CD4-positive, alpha-beta T cell treated with Interleukin-6 at 100 ng/mL for 8 hours (primary cell): ENCODE measurements around the gene LCE2C.
"Not testable (repeated sequence)": the region's sequence is repeated elsewhere in the genome, so short reads cannot be mapped to it uniquely, and the experiment has no call there.

Source experiments
- DNase-seq: peaks from one replicate; pipeline ENCODE4 v3.0.0-alpha.2; 2020; ENCODE audit warnings: mixed read lengths, low spot score

LCE2C gene, protein sequence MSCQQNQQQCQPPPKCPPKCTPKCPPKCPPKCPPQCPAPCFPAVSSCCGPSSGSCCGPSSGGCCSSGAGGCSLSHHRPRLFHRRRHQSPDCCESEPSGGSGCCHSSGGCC

DNA sequence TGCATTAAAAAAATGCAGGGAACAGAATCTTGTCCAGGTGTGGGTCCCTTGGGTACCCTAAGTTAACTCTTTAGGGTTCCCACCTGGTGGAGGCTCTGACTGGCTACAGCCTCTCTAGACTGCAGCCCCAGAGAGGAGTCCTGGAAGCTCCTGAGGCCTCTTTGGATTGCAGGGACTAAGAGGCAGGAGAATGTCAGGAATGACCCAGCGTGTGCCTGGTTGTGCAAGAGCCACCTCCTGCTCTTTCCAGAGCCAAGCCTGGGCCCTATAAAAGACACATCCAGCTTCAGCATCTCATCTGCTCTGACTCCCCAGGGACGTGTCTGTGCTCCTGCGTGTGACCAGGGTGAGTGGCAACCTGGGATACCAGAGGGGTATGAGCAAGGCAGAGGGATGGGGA is at the start of gene LCE2C:
Gene LCE2C, plus strand, starts transcription at position 297 of the 400 bp plus-strand sequence. CDS start 737 bp downstream, outside the sequence.
- not testable (repeated sequence) for DNase-seq

DNA sequence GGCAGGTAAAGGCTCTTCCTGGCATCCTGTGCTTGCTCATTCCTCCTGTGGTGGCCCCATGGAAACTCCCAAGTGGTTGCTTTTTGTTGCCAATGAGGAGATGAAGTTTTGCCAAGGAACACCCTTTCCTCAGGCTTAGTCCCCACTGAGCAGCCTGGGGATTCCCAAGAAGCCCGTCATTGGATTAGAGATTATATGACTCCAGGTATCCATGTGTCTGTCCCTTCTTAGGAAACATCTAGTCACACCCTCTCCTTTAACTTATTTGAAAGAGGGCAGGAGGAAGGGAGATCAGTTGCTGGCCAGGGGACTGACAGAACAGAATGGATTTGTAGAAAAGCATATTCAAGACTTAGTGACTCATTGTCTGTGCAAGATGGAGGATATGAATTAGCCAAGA is 48.3 kb upstream of the LCE2C start:
- DNase-seq: no peak

DNA sequence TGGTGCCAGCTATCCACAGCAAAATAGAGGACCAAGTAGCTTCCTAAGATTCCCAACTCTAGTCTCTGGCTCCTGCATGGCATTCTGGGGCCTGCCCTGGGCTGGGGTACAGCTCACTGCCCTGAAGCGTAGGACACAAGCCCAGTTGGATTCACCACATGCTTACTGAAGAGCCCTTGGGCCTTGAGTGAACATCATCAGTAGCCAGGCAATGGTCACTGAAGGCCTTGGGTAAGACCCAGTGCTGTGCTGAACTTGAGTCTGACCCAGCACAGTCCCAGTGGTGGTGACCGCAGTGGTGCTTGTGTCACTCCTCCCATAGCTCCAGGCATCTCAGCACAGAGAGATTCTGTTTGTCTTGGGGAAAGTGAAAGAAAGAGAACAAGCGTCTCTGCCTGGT is 44.5 kb upstream of the LCE2C start:
- DNase-seq: no peak

DNA sequence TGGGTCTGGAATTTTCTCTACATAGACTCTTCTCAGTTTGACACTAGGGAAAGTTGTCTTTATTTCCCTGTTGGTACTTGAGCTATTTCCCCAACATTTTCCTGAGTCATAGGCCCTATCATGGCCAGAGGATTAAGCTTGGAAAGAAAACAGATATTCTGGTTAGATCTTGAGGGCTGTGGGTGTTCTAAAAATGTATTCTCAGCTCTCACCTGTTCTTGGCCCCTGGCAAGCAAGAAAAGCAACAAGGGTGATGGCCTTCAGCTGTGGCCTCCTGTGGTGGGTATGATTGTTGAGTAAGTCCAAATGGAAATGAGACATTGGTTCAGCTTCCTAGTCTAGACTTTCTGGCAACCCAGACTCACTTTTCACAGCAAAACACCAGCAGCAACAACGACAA is 34.7 kb upstream of the LCE2C start:
- no peak for DNase-seq

DNA sequence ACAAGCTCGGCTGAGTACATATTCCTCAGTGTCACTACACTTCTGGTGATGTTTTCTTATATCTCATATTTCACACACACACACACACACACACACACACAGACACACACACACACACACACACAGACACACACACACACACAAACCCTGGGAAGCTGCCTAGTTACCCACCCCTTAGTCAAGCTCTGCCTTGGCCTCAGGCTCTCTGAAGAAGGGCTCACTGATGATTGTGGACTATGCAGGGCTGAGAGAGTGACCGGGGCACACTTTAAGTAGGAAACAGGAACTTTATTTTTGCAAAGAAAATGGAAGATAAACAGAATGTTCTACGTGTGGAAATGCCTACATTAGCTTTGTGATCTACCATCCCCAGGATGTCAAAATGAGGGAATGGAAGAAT is 31.1 kb upstream of the LCE2C start:
- no peak for DNase-seq

DNA sequence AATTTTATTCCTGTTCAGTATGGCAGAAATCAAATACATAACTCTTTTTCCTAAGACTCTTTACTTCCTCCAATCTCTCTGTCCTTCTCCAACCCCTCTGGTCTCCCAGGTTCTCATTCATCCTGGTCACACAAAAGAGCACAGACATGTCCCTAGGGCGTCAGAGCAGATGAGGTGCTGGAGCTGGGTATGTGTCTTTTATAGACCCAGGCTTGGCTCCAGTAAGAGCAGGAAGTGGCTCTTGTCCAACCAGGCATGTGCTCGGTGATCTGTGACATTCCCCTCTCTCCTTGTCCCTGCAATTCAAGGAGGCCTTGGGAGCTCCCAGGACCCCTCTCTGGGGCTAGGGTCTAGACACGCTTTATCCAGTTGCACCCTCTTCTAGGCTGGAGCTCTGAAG is 29.9 kb upstream of the LCE2C start:
- no peak for DNase-seq

DNA sequence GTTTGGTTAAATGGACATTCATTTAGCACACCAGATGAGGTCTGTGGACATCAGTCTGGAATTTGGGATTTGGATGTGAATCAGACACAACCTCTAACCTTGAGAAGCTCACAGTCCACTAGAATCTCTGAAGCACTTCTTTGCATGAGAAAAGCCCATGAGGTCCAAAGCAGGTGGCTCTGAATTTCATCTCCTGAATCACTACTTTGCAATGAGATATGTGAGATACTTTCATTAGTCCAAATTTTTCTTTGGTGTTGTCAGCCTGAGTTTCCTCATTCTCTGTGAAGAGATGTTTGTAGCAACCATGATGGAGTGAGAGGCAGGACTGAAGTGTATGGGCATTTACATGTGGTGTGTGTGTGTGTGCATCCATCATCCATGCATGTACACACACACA is 28.4 kb upstream of the LCE2C start:
- DNase-seq: no peak

DNA sequence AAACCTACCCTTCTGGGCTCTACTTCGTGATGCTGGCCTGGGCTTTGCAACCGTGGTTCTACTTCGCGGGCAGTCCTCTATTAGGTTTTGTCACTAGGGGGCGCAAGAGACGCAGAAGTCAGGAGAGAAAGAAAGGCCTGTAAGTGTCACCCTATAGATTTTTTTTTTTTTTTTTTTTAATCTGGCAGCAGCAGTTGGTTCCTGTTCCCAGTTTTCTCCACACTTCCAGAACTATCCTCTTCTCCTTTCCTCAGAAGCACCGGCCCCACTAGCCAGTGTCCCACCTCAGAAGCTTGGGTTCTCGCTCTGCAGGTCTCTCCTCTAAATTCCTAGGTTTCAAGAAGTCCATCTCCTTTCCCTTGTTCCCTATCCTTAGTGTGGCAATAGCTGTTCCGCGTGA is 21.0 kb upstream of the LCE2C start:
- DNase-seq: peak; percentile 14

DNA sequence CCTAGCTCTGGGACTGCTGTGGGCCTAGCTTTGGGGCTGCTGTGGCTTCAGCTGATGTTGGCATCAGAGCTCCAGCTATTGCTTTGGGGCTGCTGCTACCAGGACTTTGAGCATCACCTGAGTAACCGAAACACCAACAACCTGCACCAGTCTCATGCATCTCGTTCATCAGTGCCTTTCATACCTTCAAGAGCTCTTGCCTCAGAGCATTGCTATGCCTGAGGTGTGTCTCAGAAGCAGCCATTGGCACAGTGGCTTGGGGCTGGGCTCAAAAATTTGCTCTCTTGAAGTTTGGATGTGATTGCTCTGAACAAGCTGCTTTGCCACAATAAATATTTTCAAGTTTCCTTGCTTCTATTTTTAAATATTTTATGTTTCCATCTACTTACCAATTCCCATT is 18.6 kb upstream of the LCE2C start:
- DNase-seq: no peak

DNA sequence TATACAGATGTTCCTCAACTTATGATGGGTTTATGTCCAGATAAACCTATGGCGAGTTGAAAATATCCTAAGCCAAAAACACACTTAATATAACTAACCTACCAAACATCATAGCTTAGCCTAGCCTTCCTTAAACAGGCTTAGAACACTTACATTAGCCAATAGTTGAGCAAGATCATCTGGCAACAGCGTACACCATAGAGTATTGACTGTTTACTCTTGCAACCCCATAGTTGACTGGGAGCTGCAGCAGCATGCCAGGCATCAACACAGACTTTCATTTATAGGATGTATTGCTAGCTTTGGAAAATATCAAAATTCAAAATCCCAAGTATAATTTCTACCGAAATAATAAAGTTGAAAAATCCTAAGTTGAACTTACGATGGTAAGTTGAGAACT is 17.4 kb upstream of the LCE2C start:
- DNase-seq: no peak

DNA sequence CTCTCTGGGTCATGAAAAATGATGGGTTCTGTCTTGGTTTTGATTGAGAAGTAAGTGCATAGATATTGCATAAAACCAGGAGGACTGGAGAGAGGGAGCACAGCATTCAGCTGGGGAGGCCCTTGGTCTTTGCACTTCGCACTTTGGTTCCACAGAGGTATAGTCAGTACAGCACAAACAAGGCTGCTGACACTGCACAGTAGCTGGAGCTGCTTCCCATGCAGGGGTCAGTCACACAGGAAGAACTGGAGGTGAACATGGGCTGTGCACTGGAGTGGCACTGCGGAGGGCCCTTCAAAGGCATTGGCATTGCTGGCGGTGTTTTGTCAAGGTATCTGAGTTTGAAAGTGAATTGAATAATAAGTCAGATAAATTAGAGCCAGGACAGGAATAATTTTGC is 16.4 kb upstream of the LCE2C start:
- DNase-seq: no peak

DNA sequence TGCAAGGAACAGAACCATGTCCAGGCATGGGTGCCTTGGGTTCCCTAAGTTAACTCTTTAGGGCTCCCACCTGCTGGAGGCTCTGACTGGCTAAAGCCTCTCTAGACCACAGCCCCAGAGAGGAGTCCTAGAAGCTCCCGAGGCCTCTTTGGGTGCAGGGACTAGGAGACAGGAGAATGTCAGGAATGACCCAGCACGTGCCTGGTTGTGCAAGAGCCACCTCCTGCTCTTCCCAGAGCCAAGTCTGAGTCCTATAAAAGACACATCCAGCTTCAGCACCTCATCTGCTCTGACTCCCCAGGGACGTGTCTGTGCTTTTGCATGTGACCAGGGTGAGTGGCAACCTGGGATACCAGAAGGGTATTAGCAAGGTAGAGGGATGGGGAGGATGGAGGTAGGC is 12.0 kb upstream of the LCE2C start, which contains the start of gene LCE2D:
Gene LCE2D, plus strand, starts transcription at position 283 of the 400 bp plus-strand sequence. CDS start 726 bp downstream, outside the sequence.
- DNase-seq: no peak

DNA sequence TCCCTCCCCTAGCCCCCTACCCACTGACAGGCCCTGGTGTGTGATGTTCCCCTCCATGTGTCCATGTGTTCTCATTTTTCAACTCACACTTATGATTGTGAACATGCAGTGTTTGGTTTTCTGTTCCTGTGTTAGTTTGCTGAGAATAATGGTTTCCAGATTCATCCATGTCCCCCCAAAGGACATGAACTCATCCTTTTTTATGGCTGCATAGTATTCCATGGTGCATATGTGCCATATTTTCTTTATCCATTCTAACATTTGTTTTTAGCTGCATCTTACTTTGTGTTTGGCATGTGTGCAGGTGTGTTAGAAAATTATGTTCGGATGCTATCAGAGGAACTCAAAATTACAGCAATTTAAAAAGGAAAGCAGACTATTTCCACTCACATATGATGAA is 8.9 kb upstream of the LCE2C start:
- DNase-seq: not testable (repeated sequence)

DNA sequence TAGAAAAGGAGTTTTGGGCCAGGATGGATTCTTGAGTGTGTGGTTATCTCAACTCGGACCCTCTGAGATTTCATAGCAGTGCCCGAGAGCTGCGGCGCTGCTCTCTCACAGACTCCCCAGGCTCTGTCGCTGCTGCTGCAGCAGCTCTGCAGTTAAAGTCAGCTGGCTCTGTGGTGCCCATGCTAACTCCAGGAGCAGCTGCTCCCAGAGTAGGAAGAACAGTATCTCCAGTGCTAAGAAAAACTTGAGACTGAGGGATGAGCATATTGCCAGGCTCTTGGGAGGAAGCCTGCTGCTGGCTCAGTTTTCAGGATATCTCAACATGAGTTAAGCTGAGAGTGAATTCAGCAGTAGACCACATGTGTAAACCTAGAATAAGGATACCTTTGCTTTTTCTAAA is 7.4 kb upstream of the LCE2C start:
- no peak for DNase-seq

DNA sequence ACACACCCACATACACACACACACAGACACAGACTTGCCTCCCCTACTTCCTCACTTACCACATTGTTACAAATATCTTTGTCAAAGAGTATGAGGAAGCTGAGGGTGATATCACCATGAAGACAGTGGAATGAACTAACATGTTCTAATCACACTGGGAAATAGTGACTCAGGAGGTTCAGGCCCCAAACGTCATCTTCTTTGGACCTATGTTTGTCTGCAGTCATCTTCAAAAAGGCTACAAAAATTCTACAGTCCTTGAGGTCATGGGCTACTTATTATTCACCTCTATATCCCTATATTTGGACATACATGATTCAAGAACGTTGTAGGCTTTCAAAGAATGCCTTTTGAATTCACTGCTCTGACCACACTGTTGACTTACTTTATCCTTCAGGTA is 2.1 kb upstream of the LCE2C start:
- no peak for DNase-seq

DNA sequence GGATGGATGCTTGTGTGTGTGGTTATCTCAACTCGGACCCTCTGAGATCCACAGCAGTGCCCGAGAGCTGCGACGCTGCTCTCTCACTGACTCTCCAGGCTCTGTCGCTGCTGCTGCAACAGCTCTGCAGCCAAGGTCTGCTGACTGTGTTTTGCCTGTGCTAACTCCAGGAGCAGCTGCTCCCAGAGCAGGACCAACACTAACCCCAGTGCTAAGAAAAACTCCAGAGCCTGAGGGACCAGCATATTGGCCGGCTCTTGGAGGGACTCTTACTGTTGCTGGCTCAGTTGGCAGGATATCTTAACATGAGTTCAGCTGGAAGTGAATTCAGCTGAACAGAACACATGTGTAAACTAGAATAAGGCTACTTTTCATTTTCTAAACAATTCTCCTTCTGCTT is 4.4 kb downstream of the LCE2C start:
- no peak for DNase-seq

DNA sequence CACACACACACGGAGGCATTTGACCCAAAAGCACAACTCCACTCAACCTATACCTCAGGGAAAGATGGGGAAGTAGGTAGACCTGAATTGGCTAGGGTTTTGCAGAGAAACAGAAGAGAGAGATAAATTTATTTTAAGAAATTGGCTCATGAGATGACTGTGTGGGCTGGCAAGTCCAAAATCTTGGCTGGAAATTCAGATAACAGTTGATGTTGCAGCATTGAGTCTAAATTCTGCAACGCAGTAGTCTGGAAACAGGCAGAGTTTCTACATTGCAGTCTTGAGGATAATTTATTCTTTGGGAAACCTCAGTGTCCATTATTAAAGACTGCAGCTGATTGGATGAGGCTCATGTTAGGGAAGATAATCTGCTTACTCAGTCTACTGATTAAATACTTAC is 6.5 kb downstream of the LCE2C start:
- no peak for DNase-seq

DNA sequence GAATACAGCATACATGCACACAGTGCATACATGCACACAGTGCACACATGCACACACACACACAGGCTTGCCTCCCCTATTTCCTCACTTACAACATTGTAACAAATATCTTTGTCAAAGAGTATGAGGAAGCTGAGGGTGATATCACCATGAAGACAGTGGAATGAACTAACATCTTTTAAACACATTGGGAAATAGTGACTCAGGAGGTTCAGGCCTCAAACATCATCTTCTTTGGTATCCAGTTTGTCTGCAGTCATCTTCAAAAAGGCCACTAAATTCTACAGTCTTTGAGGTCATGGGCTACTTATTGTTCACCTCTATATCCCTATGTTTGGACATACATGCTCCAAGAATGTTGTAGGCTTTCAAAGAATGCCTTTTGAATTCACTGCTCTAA is 8.8 kb downstream of the LCE2C start:
- no peak for DNase-seq

DNA sequence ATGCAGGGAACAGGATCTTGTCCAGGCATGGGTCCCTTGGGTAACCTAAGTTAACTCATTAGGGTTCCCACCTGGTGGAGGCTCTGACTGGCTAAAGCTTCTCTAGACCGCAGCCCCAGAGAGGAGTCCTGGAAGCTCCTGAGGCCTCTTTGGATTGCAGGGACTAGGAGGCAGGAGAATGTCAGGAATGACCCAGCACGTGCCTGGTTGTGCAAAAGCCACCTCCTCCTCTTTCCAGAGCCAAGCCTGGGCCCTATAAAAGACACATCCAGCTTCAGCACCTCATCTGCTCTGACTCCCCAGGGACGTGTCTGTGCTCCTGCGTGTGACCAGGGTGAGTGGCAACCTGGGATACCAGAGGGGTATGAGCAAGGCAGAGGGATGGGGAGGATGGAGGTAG is 10.7 kb downstream of the LCE2C start, which contains the start of gene LCE2B:
Gene LCE2B, plus strand, starts transcription at position 301 of the 400 bp plus-strand sequence. CDS start 721 bp downstream, outside the sequence.
- not testable (repeated sequence) for DNase-seq

DNA sequence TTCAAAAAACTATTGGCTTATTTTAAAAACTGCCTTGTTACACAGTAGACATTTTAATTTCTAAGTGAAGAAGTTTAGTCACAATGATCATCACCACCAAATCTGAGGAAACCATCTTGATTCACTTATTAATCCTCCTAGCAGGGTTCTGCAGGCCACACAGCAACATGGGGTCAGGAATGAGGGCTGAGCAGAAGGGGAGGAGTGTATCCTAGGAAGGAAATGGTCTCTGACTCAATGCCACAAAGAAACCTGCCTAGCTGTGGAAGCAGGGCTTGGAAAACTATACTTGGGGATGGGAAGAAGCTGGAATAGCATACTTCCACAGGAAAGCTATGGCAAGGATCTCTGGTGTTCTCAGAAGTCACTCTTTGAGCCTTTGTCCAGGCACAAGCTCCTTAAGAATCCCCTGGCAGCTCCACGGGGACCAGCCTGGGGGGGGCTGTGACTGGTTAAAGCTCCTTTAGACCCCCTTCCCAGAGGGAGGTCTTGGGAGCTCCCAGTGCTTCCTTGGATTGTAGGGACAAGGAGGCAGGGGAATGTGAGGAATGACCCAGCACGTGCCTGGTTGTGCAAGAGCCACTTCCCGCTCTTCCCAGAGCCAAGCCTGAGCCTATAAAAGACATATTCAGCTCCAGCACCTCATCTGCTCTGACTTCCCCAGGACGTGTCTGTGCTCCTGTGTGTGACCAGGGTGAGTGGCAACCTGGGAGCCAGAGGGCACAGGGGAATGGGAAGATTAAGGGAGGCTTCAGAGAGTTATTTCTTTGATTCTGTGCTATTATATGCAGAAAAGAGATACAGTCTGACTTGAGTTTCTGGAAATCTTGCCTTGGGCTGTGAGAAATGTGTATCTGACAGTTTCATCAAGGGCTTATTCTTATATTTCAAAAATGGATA is 22.9 kb downstream of the LCE2C start, which contains the start of gene LCE2A:
Gene LCE2A, plus strand, starts transcription at position 645 of the 900 bp plus-strand sequence. CDS start 557 bp downstream, outside the sequence.
- no peak for DNase-seq

DNA sequence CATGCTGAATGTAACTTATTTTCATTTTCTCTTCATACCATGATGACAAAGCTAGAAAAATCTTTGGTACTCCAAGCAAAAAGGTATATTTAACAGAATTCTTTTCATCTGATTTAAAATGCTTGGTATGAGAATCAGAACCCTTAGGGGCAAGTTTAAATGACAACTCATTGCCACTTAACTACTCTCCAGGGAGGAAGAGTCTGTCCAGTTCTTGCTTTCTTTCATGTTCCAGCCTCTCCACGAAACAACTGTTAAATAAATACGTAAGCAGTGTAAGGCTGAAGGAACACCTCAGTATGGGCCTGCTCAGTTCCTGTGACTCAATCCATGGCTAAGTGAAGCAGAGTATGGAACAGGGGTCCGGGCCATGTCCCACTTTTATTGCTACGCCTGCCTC is 24.7 kb downstream of the LCE2C start:
- no peak for DNase-seq

DNA sequence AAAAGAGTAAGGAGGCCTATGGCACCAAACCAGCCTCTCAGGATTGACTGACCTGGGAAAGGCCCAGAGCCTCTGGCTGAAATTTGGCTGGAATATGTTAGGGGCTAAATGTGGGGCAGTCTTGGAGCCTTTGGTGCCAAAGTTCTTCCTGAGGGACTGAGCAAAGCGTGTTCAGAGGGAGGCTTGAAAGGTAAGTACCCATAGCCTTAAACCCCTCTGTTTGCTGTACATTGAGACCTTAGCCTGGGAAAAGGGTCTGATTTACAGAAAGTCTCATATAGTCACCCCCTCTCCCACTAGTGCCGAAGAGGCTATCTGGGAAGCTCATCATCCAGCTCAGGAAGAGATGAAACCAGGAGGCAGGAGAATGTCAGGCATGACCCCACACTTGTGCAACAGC is 32.8 kb downstream of the LCE2C start, which contains the start of gene LCE4A:
Gene LCE4A, plus strand, starts transcription at position 301 of the 400 bp plus-strand sequence. CDS start 916 bp downstream, outside the sequence.
- no peak for DNase-seq

DNA sequence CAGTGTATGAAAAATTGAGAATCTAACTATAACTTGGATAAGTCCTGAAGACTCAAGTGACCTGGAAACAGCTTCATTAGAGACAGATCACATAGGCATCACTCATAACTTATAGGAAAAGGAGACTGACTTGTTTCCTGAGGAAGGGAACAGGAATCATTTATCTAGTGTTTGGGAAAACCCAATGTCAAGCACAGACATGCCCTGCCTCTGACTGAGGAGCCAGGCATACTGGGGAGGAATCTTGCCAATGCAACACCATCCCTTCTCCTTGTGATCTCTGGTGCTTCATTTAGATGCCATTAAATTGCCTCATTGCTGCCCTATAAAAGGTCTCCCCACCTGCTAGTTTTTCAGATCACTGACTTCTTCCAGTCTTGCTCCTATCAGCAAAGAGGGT is 43.2 kb downstream of the LCE2C start:
- DNase-seq: no peak
